HepG2 (cell line): ENCODE measurements around the gene SPATA32. TPM values are rescaled to one million over a fixed set of nuclear protein-coding genes. Genes with fewer than 3 reads are reported as not detected.

Experiments used
- ATAC-seq: fragments of 200-7000 bp; cut with Tn5 transposase; 3 replicates; pipeline ENCODE4 v1.9.1; 2020; ENCODE audit warnings: mild to moderate bottlenecking, moderate library complexity
- BruUV-seq: library from RNA; stranded (reverse); fragments of 400-500 nt; replicated peaks from 2 replicates; lab custom pipeline; 2021; lab: Mats Ljungman, UMichigan
- CTCF ChIA-PET: fragments of 300-600 bp; formaldehyde crosslinking; extraction: SDS; loops from one replicate; lab custom pipeline; 2021; ENCODE audit warnings: low total read pairs, inconsistent platforms, low intra/inter-chr PET ratio; lab: Yijun Ruan, JAX
- POLR2A ChIA-PET: fragments of 350-600 bp; sonication (Branson Sonifier 250); formaldehyde crosslinking; loops from one replicate; lab custom pipeline; 2020; ENCODE audit warnings: antibody characterized with exemption, inconsistent platforms; lab: Yijun Ruan, JAX
- DNase-seq: peaks from one replicate; pipeline ENCODE4 v3.0.0-alpha.2; 2015; ENCODE audit warnings: low spot score
- FAIRE-seq: peaks from 3 replicates; lab custom pipeline; 2011; peaks lifted over from hg19 to GRCh38; lab: Jason Lieb, UNC
- H2AFZ ChIP-seq: one replicate; pipeline ENCODE4 v1.6.1; 2011; ENCODE audit warnings: low read length, inconsistent platforms
- H3K27ac ChIP-seq: fragments of 300-600 bp; 3 replicates; pipeline ENCODE4 v1.8.0; 2011; ENCODE audit warnings: mixed run types, mild to moderate bottlenecking, mixed read lengths, low read length, inconsistent platforms; ENCODE audit not compliant: insufficient read depth; ENCODE audit errors: extremely low read length
- H3K27me3 ChIP-seq, 2 experiments: fragments of 200-600 bp in 1 of 2; 2 replicates in 1 of 2; 3 replicates in 1 of 2; pipeline versions ENCODE4 v1.6.0 to v1.8.0; 2011; ENCODE audit warnings: low read length in 2 of 2, mild to moderate bottlenecking in 2 of 2, moderate library complexity in 2 of 2, inconsistent platforms in 1 of 2; ENCODE audit not compliant: insufficient read depth in 2 of 2, control insufficient read depth in 1 of 2
- H3K36me3 ChIP-seq, 2 experiments: fragments of 200-600 bp in 1 of 2; replicated peaks in 1 of 2; 2 replicates in 1 of 2; 3 replicates in 1 of 2; pipeline versions ENCODE4 v1.5.1 to v1.8.0; 2011; ENCODE audit warnings: low read length in 2 of 2, inconsistent platforms in 1 of 2; ENCODE audit not compliant: insufficient read depth in 2 of 2, control insufficient read depth in 1 of 2
- H3K4me1 ChIP-seq: 2 replicates; pipeline ENCODE4 v1.5.1; 2012; ENCODE audit warnings: low read length, inconsistent platforms; ENCODE audit not compliant: insufficient read depth
- H3K4me2 ChIP-seq: 2 replicates; pipeline ENCODE4 v1.6.0; 2011; ENCODE audit warnings: low read depth, low read length, inconsistent platforms
- H3K4me3 ChIP-seq, 3 experiments: fragments of 200-600 bp in 1 of 3; sonication (generic), shearing (Covaris generic) in 1 of 3; replicated peaks in 1 of 3; 2 replicates each; pipeline ENCODE4 v1.5.1; 2011 to 2016; ENCODE audit warnings: low read length in 3 of 3, inconsistent platforms in 2 of 3, low read depth in 2 of 3, mild to moderate bottlenecking in 2 of 3, control low read depth in 1 of 3, mixed read lengths in 1 of 3; ENCODE audit not compliant: insufficient read depth in 1 of 3
- H3K79me2 ChIP-seq: one replicate; pipeline ENCODE4 v1.6.1; 2011; ENCODE audit warnings: low read length, inconsistent platforms; ENCODE audit not compliant: insufficient read depth
- H3K9ac ChIP-seq: 2 replicates; pipeline ENCODE4 v1.6.0; 2011; ENCODE audit warnings: mild to moderate bottlenecking, low read depth, low read length, inconsistent platforms; ENCODE audit not compliant: insufficient read depth
- H3K9me3 ChIP-seq: 2 replicates; pipeline ENCODE4 v1.5.1; 2012; ENCODE audit warnings: mild to moderate bottlenecking, low read length
- H4K20me1 ChIP-seq: 2 replicates; pipeline ENCODE4 v1.6.0; 2011; ENCODE audit warnings: inconsistent platforms, mild to moderate bottlenecking, low read length, moderate library complexity; ENCODE audit not compliant: insufficient read depth
- E2F2 ChIP-seq: sonication (generic); formaldehyde crosslinking; IDR thresholded peaks from 2 replicates; pipeline ENCODE4 v1.4.0; 2020; ENCODE audit warnings: missing genetic modification reagents, borderline replicate concordance
- E2F5 ChIP-seq: sonication (generic); formaldehyde crosslinking; conservative IDR thresholded peaks from 2 replicates; pipeline ENCODE4 v1.4.0; 2020; ENCODE audit warnings: missing genetic modification reagents
- ELF4 ChIP-seq: sonication (generic); formaldehyde crosslinking; IDR thresholded peaks from 2 replicates; pipeline ENCODE4 v1.5.0; 2020; ENCODE audit warnings: missing genetic modification reagents, mild to moderate bottlenecking, moderate library complexity, borderline replicate concordance
- HNF1B ChIP-seq: sonication (generic); formaldehyde crosslinking; IDR thresholded peaks from 2 replicates; pipeline ENCODE4 v1.5.1; 2020; ENCODE audit warnings: mild to moderate bottlenecking, moderate library complexity, missing genetic modification reagents
- HOMEZ ChIP-seq: IDR thresholded peaks from 2 replicates; pipeline ENCODE4 v1.6.1; 2016; ENCODE audit warnings: low read depth
- IRX3 ChIP-seq: sonication (generic); formaldehyde crosslinking; IDR thresholded peaks from 2 replicates; pipeline ENCODE4 v1.8.1; 2023; ENCODE audit warnings: mild to moderate bottlenecking, low read depth, missing genetic modification reagents, borderline replicate concordance
- MEF2D ChIP-seq: sonication (generic); formaldehyde crosslinking; IDR thresholded peaks from 2 replicates; pipeline ENCODE4 v1.5.1; 2020; ENCODE audit warnings: mild to moderate bottlenecking, missing genetic modification reagents
- MNT ChIP-seq: fragments of 450-650 bp; IDR thresholded peaks from 2 replicates; pipeline ENCODE4 v1.6.1; 2016
- PLSCR1 ChIP-seq: sonication (generic); formaldehyde crosslinking; IDR thresholded peaks from 2 replicates; pipeline ENCODE4 v1.5.0; 2020; ENCODE audit warnings: missing genetic modification reagents, mild to moderate bottlenecking, borderline replicate concordance
- SMAD3 ChIP-seq: sonication (generic); formaldehyde crosslinking; IDR thresholded peaks from 2 replicates; pipeline ENCODE4 v1.4.0; 2020; ENCODE audit warnings: missing genetic modification reagents
- SNRNP70 ChIP-seq: fragments of 200-400 bp; formaldehyde crosslinking; IDR thresholded peaks from 2 replicates; pipeline ENCODE4 v1.6.1; 2017; ENCODE audit warnings: mild to moderate bottlenecking, low read depth, low read length, moderate library complexity
- TBL1XR1 ChIP-seq: fragments of 150-350 bp; IDR thresholded peaks from 2 replicates; pipeline ENCODE4 v1.6.1; 2014; ENCODE audit warnings: borderline replicate concordance, low read length; ENCODE audit not compliant: partially characterized antibody
- ZNF121 ChIP-seq: sonication (generic); formaldehyde crosslinking; IDR thresholded peaks from 2 replicates; pipeline ENCODE4 v1.5.0; 2020; ENCODE audit warnings: mild to moderate bottlenecking, missing genetic modification reagents
- ZNF264 ChIP-seq: sonication (generic); formaldehyde crosslinking; IDR thresholded peaks from 2 replicates; pipeline ENCODE4 v1.4.0; 2020; ENCODE audit warnings: missing genetic modification reagents
- ZNF382 ChIP-seq: sonication (generic); formaldehyde crosslinking; IDR thresholded peaks from 2 replicates; pipeline ENCODE4 v1.5.0; 2020; ENCODE audit warnings: missing genetic modification reagents, mild to moderate bottlenecking, borderline replicate concordance
- ZNF629 ChIP-seq: sonication (generic); formaldehyde crosslinking; conservative IDR thresholded peaks from 2 replicates; pipeline ENCODE4 v1.5.0; 2020; ENCODE audit warnings: missing genetic modification reagents
- ZSCAN30 ChIP-seq: sonication (generic); formaldehyde crosslinking; IDR thresholded peaks from 2 replicates; pipeline ENCODE4 v1.5.0; 2020; ENCODE audit warnings: mild to moderate bottlenecking, missing genetic modification reagents
- WGBS: methylation state at CpG from one replicate; pipeline ENCODE4 v1.1.6; 2017; ENCODE audit warnings: low lambda C conversion rate; 5-methylcytosine and 5-hydroxymethylcytosine counted together
- in situ Hi-C: cut with HindIII; loops from 2 replicates; pipeline ENCODE4 v1.10.0; 2017; ENCODE audit warnings: low pct_unique_long_range_greater_than_20kb; ENCODE audit not compliant: extremely low pct_ligation_motif_present
- intact Hi-C: fragments of 100-400 bp; cut with micrococcal nuclease; formaldehyde crosslinking; loops from one replicate; pipeline ENCODE4 v1.10.0; 2022; ENCODE audit not compliant: unreplicated experiment
- polyA plus RNA-seq, 8 experiments: library from polyadenylated mRNA; depleted of rRNA in 3 of 8; stranded (reverse) in 7 of 8; unstranded in 1 of 8; fragments of >200 nt; fragmentation: Illumina TruSeq in 4 of 8; extraction: Trizol in 4 of 8; gene quantifications; 2 replicates each; pipeline versions ENCODE4 v1.2.1 to v1.2.3, GENCODE V29; 2011 to 2016; ENCODE audit warnings: low read depth in 4 of 8, missing spikeins in 1 of 8, mixed read lengths in 1 of 8; ENCODE audit not compliant: insufficient read depth in 1 of 8
- total RNA-seq, 5 experiments: library from RNA; depleted of rRNA; stranded (reverse); fragments of >200 nt; fragmentation: Illumina TruSeq; extraction: Trizol; gene quantifications; 2 replicates each; pipeline ENCODE4 v1.2.3, GENCODE V29; 2016; ENCODE audit warnings: low read depth in 1 of 5

SPATA32 gene
- total and polyA plus RNA-seq, 2 of the 13 experiments (the other 11 are each of a cell fraction or from before 2014, with no cell fraction given): not detected

GRCh38 chr17:45260204-45260783 lies 1.6 kb downstream of the SPATA32 start:
- H4K20me1 ChIP-seq: no peaks in the 10 kb centered on the region
- H3K36me3 ChIP-seq: peaks cover 7 to 15% of the 10 kb centered on the region in 2 experiments; a peak in 3 of 5 replicates
- H3K79me2 ChIP-seq: no peaks in the 10 kb centered on the region
- no peaks in the 10 kb centered on the region for H3K9me3 ChIP-seq
- H3K9ac ChIP-seq: no peak overlapping the region
- CTCF ChIA-PET: no interaction called here
- H3K4me1 ChIP-seq: no peaks in the 10 kb centered on the region
- POLR2A ChIA-PET: interaction anchor here (1.4 kb wide), 1 partner anchor 13 kb away, joined by 3 read pairs; no protein-coding TSS in a partner anchor
- no peak overlapping the region for H3K4me3 ChIP-seq
- ATAC-seq (no peak), DNase-seq (no peak), FAIRE-seq (no peak)
- in situ Hi-C loops: no loop called here
- intact Hi-C loops: no loop called here
- H2AFZ ChIP-seq: no peak overlapping the region
- no TSS peak for BruUV-seq
- H3K27ac ChIP-seq: no peak overlapping the region
- no peak overlapping the region for H3K4me2 ChIP-seq
- WGBS: 59% methylated on average over 7 of the region's 7 CpGs
- H3K27me3 ChIP-seq: peaks cover 0 to 17% of the 10 kb centered on the region in 2 experiments; a peak in 2 of 5 replicates
- TF ChIP-seq E2F2 (no peak), SMAD3 (CRISPR knock-in tag) (no peak), HNF1B (CRISPR knock-in tag) (no peak), E2F5 (CRISPR knock-in tag) (no peak), SNRNP70 (no peak), MEF2D (no peak), PLSCR1 (CRISPR knock-in tag) (no peak), IRX3 (CRISPR knock-in tag) (no peak), ZNF121 (CRISPR knock-in tag) (no peak), ZSCAN30 (CRISPR knock-in tag) (no peak), HOMEZ (CRISPR knock-in tag) (no peak), TBL1XR1 (no peak), ZNF629 (no peak), ZNF382 (no peak), ZNF264 (CRISPR knock-in tag) (no peak), MNT (no peak), ELF4 (CRISPR knock-in tag) (no peak)
